H9 (cell line): ENCODE measurements around the gene LRCH1. TPM values are rescaled to one million over a fixed set of nuclear protein-coding genes. Genes with fewer than 3 reads are reported as not detected.

Experiments
- DNase-seq: peaks from one replicate; pipeline ENCODE4 v3.0.0-alpha.2; 2017
- H2AFZ ChIP-seq: one replicate; pipeline ENCODE4 v1.6.1; 2013; ENCODE audit warnings: mild to moderate bottlenecking, low read length, control low read depth, moderate library complexity
- H2AK5ac ChIP-seq: 2 replicates; pipeline ENCODE4 v1.6.1; 2013; ENCODE audit warnings: low read length, control low read depth, mixed read lengths; ENCODE audit not compliant: insufficient read length
- H2BK120ac ChIP-seq: one replicate; pipeline ENCODE4 v1.6.1; 2013; ENCODE audit warnings: low read depth, mild to moderate bottlenecking, low read length, control low read depth, inconsistent platforms; ENCODE audit not compliant: poor library complexity, severe bottlenecking
- H2BK12ac ChIP-seq: 2 replicates; pipeline ENCODE4 v1.6.1; 2013; ENCODE audit warnings: low read length, control low read depth, mixed read lengths, low read depth; ENCODE audit not compliant: insufficient read length
- H2BK15ac ChIP-seq: 2 replicates; pipeline ENCODE4 v1.6.1; 2013; ENCODE audit warnings: low read depth, low read length, control low read depth
- H2BK20ac ChIP-seq: one replicate; pipeline ENCODE4 v1.6.1; 2013; ENCODE audit warnings: low read depth, mild to moderate bottlenecking, low read length, control low read depth, inconsistent platforms; ENCODE audit not compliant: poor library complexity, severe bottlenecking
- H2BK5ac ChIP-seq: 2 replicates; pipeline ENCODE4 v1.6.1; 2013; ENCODE audit warnings: low read length, control low read depth, mixed read lengths; ENCODE audit not compliant: insufficient read length
- H3K14ac ChIP-seq: 2 replicates; pipeline ENCODE4 v1.6.1; 2013; ENCODE audit warnings: low read length, control low read depth; ENCODE audit not compliant: insufficient read depth
- H3K18ac ChIP-seq: 2 replicates; pipeline ENCODE4 v1.6.1; 2013; ENCODE audit warnings: low read depth, mild to moderate bottlenecking, mixed read lengths, low read length, control low read depth; ENCODE audit not compliant: insufficient read length
- H3K23ac ChIP-seq: 2 replicates; pipeline ENCODE4 v1.6.1; 2013; ENCODE audit warnings: low read length, control low read depth, mixed read lengths, low read depth; ENCODE audit not compliant: insufficient read length
- H3K23me2 ChIP-seq: 2 replicates; pipeline ENCODE4 v1.6.1; 2013; ENCODE audit warnings: low read depth, mild to moderate bottlenecking, mixed read lengths, low read length, control low read depth; ENCODE audit not compliant: insufficient read length, poor library complexity, severe bottlenecking
- H3K27ac ChIP-seq: 2 replicates; pipeline ENCODE4 v1.5.1; 2013; ENCODE audit warnings: low read length, control low read depth, mixed read lengths, low read depth; ENCODE audit not compliant: insufficient read length
- H3K27me3 ChIP-seq: 2 replicates; pipeline ENCODE4 v1.6.1; 2013; ENCODE audit warnings: low read length, control low read depth, inconsistent platforms; ENCODE audit not compliant: insufficient read depth
- H3K4ac ChIP-seq: 2 replicates; pipeline ENCODE4 v1.6.1; 2013; ENCODE audit warnings: low read depth, mild to moderate bottlenecking, control low read depth, inconsistent platforms, low read length, moderate library complexity
- H3K4me1 ChIP-seq: 2 replicates; pipeline ENCODE4 v1.6.1; 2013; ENCODE audit warnings: low read length, control low read depth, inconsistent platforms; ENCODE audit not compliant: insufficient read depth
- H3K4me2 ChIP-seq: 2 replicates; pipeline ENCODE4 v1.6.1; 2013; ENCODE audit warnings: low read length, control low read depth, mixed read lengths; ENCODE audit not compliant: insufficient read length, insufficient read depth
- H3K56ac ChIP-seq: 2 replicates; pipeline ENCODE4 v1.6.1; 2013; ENCODE audit warnings: low read depth, mild to moderate bottlenecking, mixed read lengths, low read length, control low read depth; ENCODE audit not compliant: insufficient read length
- H3K79me1 ChIP-seq: 2 replicates; pipeline ENCODE4 v1.6.1; 2013; ENCODE audit warnings: low read depth, mild to moderate bottlenecking, moderate library complexity, low read length, control low read depth, inconsistent platforms; ENCODE audit not compliant: insufficient read depth, poor library complexity, severe bottlenecking
- H3K79me2 ChIP-seq: 2 replicates; pipeline ENCODE4 v1.6.1; 2013; ENCODE audit warnings: low read length, control low read depth, inconsistent platforms; ENCODE audit not compliant: insufficient read depth
- H3K9ac ChIP-seq: 2 replicates; pipeline ENCODE4 v1.6.1; 2013; ENCODE audit warnings: low read length, control low read depth, mixed read lengths; ENCODE audit not compliant: insufficient read length; ENCODE audit errors: extremely low read depth
- H3K9me3 ChIP-seq: one replicate; pipeline ENCODE4 v1.6.1; 2013; ENCODE audit warnings: low read depth, low read length, inconsistent platforms; ENCODE audit not compliant: control insufficient read depth
- H3T11ph ChIP-seq: one replicate; pipeline ENCODE4 v1.6.1; 2013; ENCODE audit warnings: mild to moderate bottlenecking, low read length, control low read depth, inconsistent platforms
- H4K20me1 ChIP-seq: one replicate; pipeline ENCODE4 v1.6.1; 2013; ENCODE audit not compliant: control insufficient read depth, insufficient read length, insufficient read depth
- H4K5ac ChIP-seq: 2 replicates; pipeline ENCODE4 v1.6.1; 2013; ENCODE audit warnings: low read depth, mild to moderate bottlenecking, mixed read lengths, low read length, control low read depth; ENCODE audit not compliant: insufficient read length
- H4K8ac ChIP-seq: replicated peaks from 2 replicates; pipeline ENCODE4 v1.6.1; 2013; ENCODE audit warnings: low read length, control low read depth, mixed read lengths, low read depth; ENCODE audit not compliant: insufficient read length
- H4K91ac ChIP-seq: 2 replicates; pipeline ENCODE4 v1.6.1; 2013; ENCODE audit warnings: low read depth, mild to moderate bottlenecking, moderate library complexity, mixed read lengths, low read length, control low read depth; ENCODE audit not compliant: insufficient read length
- H3K27ac Mint-ChIP-seq, 3 experiments: 2 replicates in 2 of 3; 3 replicates in 1 of 3; pipeline ENCODE4 v1.8.0; 2020 to 2021; ENCODE audit warnings: mixed read lengths in 3 of 3, mild to moderate bottlenecking in 1 of 3, moderate library complexity in 1 of 3
- H3K27me3 Mint-ChIP-seq: 2 replicates; pipeline ENCODE4 v1.8.0; 2021; ENCODE audit warnings: low read depth, mild to moderate bottlenecking, moderate library complexity, mixed read lengths
- H3K36me3 Mint-ChIP-seq, 3 experiments: 2 replicates in 2 of 3; 3 replicates in 1 of 3; pipeline ENCODE4 v1.8.0; 2020 to 2021; ENCODE audit warnings: low read depth in 3 of 3, mixed read lengths in 3 of 3; ENCODE audit not compliant: insufficient read depth in 1 of 3
- H3K4me1 Mint-ChIP-seq, 2 experiments: 2 replicates each; pipeline ENCODE4 v1.8.0; 2020; ENCODE audit warnings: mixed read lengths in 2 of 2
- H3K4me3 Mint-ChIP-seq, 2 experiments: 2 replicates in 1 of 2; 3 replicates in 1 of 2; pipeline ENCODE4 v1.8.0; 2020 to 2021; ENCODE audit warnings: mild to moderate bottlenecking in 2 of 2, mixed read lengths in 2 of 2, moderate library complexity in 1 of 2
- H3K9me3 Mint-ChIP-seq, 2 experiments: 2 replicates in 1 of 2; 3 replicates in 1 of 2; pipeline ENCODE4 v1.8.0; 2020; ENCODE audit warnings: mild to moderate bottlenecking in 2 of 2, mixed read lengths in 2 of 2, moderate library complexity in 1 of 2
- CTCF ChIP-seq: fragments of 200-600 bp; sonication (generic); conservative IDR thresholded peaks from 3 replicates; pipeline ENCODE4 v1.8.0; 2021; ENCODE audit warnings: antibody characterized with exemption, mild to moderate bottlenecking
- WGBS: extraction: QIAGEN DNeasy Blood & Tissue Kit; methylation state at CpG from one replicate; pipeline ENCODE4 v1.1.7; 2013; ENCODE audit warnings: missing lambda C conversion rate, low lambda C conversion rate, mixed read lengths; ENCODE audit not compliant: insufficient read length; ENCODE audit errors: extremely low coverage; 5-methylcytosine and 5-hydroxymethylcytosine counted together
- total RNA-seq: library from RNA; stranded (reverse); gene quantifications from 2 replicates; pipeline ENCODE4 v1.2.1, GENCODE V29; 2021

The LRCH1 gene
- total RNA-seq, 1 experiment from 2014 or later = 8.0 TPM

DNA sequence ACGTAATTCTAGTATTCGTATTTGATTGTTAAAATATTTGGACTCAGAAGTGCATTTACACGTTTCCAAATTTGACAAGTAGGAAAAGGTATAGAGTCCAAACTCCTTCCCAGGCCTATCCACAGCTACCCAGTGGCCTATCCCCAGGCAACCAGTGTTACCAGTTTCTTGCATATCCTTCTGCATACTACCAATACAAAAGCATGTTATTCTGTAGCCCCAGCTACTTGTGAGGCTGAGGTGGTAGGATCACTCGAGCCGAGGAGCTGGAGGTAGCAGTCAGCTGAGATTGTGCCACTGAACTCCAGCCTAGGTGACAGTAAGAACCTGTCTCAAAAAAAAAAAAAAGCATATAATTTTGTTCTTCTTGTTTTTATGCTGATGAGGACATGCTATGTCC, 67.1 kb downstream of the LRCH1 start:
- no peaks in the 10 kb centered on the region for H3K9me3 Mint-ChIP-seq
- TF ChIP-seq CTCF = no peak
- H4K5ac ChIP-seq = no peak overlapping the region
- H3K9me3 ChIP-seq = no peaks in the 10 kb centered on the region
- H4K20me1 ChIP-seq = no peaks in the 10 kb centered on the region
- no peaks in the 10 kb centered on the region for H3K27me3 ChIP-seq
- no peak overlapping the region for H2BK12ac ChIP-seq
- H2AFZ ChIP-seq = no peak overlapping the region
- H3K9ac ChIP-seq = no peak overlapping the region
- no peak overlapping the region for H3K14ac ChIP-seq
- no peaks in the 10 kb centered on the region for H3K27me3 Mint-ChIP-seq
- peak overlapping the region in 1 of 3 experiments; percentile 32; a peak in 2 of 7 replicates for H3K27ac Mint-ChIP-seq
- H2BK120ac ChIP-seq = no peak overlapping the region
- H3K4me1 Mint-ChIP-seq = peaks cover 51 to 68% of the 10 kb centered on the region in 2 experiments
- peaks cover 8% of the 10 kb centered on the region; the same call in 1 of the 2 replicates for H3K79me2 ChIP-seq
- H3K36me3 Mint-ChIP-seq = no peaks in the 10 kb centered on the region
- no peak overlapping the region for H3K23ac ChIP-seq
- H2BK20ac ChIP-seq = no peak overlapping the region
- H3K18ac ChIP-seq = no peak overlapping the region
- H4K91ac ChIP-seq = no peak overlapping the region
- H3K79me1 ChIP-seq = peaks cover 12% of the 10 kb centered on the region
- no peak overlapping the region for H3K4me2 ChIP-seq
- H2BK5ac ChIP-seq = no peak overlapping the region
- H2AK5ac ChIP-seq = no peak overlapping the region
- no peak overlapping the region for H3K56ac ChIP-seq
- H4K8ac ChIP-seq = no peak overlapping the region
- no peak overlapping the region for H3K4ac ChIP-seq
- no peak overlapping the region for H2BK15ac ChIP-seq
- no peak overlapping the region for H3K4me3 Mint-ChIP-seq
- H3T11ph ChIP-seq = no peak overlapping the region
- no peak for DNase-seq
- peaks cover 20% of the 10 kb centered on the region for H3K4me1 ChIP-seq
- WGBS = no CpG with 5 or more reads among the region's 5 CpGs
- H3K27ac ChIP-seq = no peak overlapping the region
- no peaks in the 10 kb centered on the region for H3K23me2 ChIP-seq
